WTC11 (cell line): ENCODE measurements around the gene LAPTM5.

ENCODE experiments used
- CTCF ChIP-seq: fragments of 200-600 bp; IDR thresholded peaks from 2 replicates; pipeline ENCODE4 v1.8.0; 2022; ENCODE audit warnings: antibody characterized with exemption
- E2F5 ChIP-seq: sonication (generic); formaldehyde crosslinking; IDR thresholded peaks from 2 replicates; pipeline ENCODE4 v1.8.1; 2022; ENCODE audit warnings: mild to moderate bottlenecking, moderate library complexity, missing genetic modification reagents
- MAX ChIP-seq: sonication (generic); formaldehyde crosslinking; IDR thresholded peaks from 2 replicates; pipeline ENCODE4 v1.8.0; 2022; ENCODE audit warnings: mild to moderate bottlenecking, missing genetic modification reagents
- NFATC4 ChIP-seq: fragments of 250-450 bp; sonication (Bioruptor Pico); IDR thresholded peaks from 2 replicates; pipeline ENCODE4 v1.9.0; 2021; ENCODE audit warnings: mild to moderate bottlenecking
- RELA ChIP-seq: sonication (generic); formaldehyde crosslinking; IDR thresholded peaks from 2 replicates; pipeline ENCODE4 v1.8.1; 2022; ENCODE audit warnings: missing genetic modification reagents, mild to moderate bottlenecking, borderline replicate concordance
- SMAD4 ChIP-seq: sonication (generic); formaldehyde crosslinking; IDR thresholded peaks from 2 replicates; pipeline ENCODE4 v1.8.0; 2022; ENCODE audit warnings: mild to moderate bottlenecking, missing genetic modification reagents
- SP1 ChIP-seq: sonication (generic); formaldehyde crosslinking; conservative IDR thresholded peaks from 2 replicates; pipeline ENCODE4 v1.8.1; 2022; ENCODE audit warnings: missing genetic modification reagents
- TF ChIP-seq, protein P1 (sequence below): sonication (generic); formaldehyde crosslinking; IDR thresholded peaks from 2 replicates; pipeline ENCODE4 v1.8.1; 2023; ENCODE audit warnings: mild to moderate bottlenecking, missing genetic modification reagents, moderate library complexity
- TF ChIP-seq, protein P2 (sequence below): sonication (generic); formaldehyde crosslinking; IDR thresholded peaks from 2 replicates; pipeline ENCODE4 v1.8.1; 2022; ENCODE audit warnings: mild to moderate bottlenecking, missing genetic modification reagents, moderate library complexity, borderline replicate concordance

DNA sequence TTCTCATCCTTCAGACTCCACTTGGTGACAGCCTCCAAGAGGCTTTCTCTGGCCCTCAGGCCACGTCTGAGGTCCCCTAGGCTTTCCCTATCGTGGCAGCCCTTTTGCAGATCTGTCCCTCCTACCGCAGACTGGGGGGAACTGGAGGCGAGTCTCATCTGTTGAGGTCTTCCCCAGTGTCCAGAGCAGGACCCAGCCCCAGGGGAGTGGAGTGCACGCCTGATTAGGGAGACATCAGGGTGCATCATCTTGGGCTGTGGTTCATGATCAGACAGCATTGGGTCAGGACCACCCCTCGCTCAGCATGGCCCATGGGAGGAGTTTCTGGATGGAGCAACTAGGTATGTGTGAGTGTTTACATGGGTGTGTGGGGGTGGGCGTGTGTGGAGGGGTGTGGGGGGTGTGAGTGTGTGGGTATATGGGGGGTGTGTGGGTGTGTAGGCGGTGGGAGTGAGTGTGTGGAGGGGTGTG, 25.7 kb downstream of the LAPTM5 start:
- TF ChIP-seq SMAD4 (CRISPR knock-in tag): no peak
- no peak for TF ChIP-seq NFATC4 (CRISPR knock-in tag)
- TF ChIP-seq, protein P1, sequence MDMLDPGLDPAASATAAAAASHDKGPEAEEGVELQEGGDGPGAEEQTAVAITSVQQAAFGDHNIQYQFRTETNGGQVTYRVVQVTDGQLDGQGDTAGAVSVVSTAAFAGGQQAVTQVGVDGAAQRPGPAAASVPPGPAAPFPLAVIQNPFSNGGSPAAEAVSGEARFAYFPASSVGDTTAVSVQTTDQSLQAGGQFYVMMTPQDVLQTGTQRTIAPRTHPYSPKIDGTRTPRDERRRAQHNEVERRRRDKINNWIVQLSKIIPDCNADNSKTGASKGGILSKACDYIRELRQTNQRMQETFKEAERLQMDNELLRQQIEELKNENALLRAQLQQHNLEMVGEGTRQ (CRISPR knock-in tag): no peak
- TF ChIP-seq CTCF: no peak
- no peak for TF ChIP-seq SP1
- TF ChIP-seq RELA: no peak
- no peak for TF ChIP-seq MAX
- TF ChIP-seq E2F5 (CRISPR knock-in tag): no peak
- TF ChIP-seq, protein P2, sequence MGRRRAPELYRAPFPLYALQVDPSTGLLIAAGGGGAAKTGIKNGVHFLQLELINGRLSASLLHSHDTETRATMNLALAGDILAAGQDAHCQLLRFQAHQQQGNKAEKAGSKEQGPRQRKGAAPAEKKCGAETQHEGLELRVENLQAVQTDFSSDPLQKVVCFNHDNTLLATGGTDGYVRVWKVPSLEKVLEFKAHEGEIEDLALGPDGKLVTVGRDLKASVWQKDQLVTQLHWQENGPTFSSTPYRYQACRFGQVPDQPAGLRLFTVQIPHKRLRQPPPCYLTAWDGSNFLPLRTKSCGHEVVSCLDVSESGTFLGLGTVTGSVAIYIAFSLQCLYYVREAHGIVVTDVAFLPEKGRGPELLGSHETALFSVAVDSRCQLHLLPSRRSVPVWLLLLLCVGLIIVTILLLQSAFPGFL (CRISPR knock-in tag): no peak
